Measurements from ENCODE around the gene PCDHA12.
"Not testable (repeated sequence)": the region's sequence is repeated elsewhere in the genome, so short reads cannot be mapped to it uniquely, and the experiment has no call there.

PCDHA12 gene

DNA sequence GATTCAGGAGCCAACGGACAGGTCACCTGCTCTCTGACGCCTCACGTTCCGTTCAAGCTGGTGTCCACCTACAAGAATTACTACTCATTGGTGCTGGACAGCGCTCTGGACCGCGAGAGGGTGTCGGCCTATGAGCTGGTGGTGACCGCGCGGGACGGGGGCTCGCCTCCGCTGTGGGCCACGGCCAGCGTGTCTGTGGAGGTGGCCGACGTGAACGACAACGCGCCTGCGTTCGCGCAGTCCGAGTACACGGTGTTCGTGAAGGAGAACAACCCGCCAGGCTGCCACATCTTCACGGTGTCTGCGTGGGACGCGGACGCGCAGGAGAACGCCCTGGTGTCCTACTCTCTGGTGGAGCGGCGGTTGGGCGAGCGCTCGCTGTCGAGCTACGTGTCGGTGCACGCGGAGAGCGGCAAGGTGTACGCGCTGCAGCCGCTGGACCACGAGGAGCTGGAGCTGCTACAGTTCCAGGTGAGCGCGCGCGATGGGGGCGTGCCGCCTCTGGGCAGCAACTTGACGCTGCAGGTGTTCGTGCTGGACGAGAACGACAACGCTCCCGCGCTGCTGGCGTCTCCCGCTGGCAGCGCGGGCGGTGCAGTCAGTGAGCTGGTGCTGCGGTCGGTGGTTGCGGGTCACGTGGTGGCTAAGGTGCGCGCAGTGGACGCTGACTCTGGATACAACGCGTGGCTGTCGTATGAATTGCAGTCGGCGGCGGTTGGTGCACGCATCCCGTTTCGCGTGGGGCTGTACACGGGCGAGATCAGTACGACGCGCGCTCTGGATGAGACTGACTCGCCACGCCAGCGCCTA lies 17.7 kb upstream of the PCDHA12 start:
- no peak for DNase-seq

DNA sequence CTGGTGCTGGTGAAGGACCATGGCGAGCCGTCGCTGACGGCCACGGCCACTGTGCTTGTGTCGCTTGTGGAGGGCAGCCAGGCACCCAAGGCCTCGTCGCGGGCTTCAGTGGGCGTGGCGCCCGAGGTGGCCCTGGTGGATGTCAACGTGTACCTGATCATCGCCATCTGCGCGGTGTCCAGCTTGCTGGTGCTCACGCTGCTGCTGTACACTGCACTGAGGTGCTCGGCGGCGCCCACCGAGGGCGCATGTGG lies 17.2 kb upstream of the PCDHA12 start:
- DNase-seq: no peak

DNA sequence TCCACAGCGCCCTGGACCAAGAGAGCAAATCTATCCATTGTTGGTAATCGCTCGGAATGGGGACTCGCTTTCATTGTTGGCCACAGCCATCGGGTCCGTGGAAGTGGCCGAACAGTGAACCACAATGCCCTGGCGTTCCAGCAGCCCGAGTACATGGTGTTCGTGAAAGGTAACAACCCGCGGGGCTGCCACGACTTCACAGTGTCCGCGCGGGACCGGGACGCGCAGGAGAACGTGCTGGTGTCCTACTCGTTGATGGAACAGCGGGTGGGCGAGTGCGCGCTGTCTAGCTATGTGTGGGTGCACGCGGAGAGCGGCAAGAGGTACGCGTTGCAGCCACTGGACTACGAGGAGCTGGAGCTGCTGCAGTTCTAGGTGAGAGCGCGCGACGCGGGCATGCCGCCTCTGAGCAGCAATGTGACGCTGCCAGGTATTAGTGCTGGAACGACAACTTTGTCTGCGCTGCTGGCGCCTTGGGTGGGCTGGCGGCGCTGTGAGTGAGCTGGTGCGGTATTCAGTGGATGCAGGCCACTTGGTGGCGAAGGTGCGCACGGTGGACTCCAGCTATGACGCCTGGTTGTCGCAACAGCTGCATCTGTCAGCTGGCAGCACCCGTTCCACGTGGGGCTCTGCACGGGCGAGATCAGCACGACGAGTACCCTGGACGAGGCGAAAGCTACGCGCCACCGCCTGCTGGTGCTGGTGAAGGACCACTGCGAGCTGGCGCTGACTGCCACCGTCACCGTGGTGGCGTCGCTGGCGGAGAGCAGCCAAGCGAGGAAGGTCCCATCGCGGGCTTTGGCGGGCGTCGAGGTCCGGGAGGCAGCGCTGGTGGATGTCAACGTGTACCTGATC lies 12.4 kb upstream of the PCDHA12 start:
- DNase-seq: no peak

DNA sequence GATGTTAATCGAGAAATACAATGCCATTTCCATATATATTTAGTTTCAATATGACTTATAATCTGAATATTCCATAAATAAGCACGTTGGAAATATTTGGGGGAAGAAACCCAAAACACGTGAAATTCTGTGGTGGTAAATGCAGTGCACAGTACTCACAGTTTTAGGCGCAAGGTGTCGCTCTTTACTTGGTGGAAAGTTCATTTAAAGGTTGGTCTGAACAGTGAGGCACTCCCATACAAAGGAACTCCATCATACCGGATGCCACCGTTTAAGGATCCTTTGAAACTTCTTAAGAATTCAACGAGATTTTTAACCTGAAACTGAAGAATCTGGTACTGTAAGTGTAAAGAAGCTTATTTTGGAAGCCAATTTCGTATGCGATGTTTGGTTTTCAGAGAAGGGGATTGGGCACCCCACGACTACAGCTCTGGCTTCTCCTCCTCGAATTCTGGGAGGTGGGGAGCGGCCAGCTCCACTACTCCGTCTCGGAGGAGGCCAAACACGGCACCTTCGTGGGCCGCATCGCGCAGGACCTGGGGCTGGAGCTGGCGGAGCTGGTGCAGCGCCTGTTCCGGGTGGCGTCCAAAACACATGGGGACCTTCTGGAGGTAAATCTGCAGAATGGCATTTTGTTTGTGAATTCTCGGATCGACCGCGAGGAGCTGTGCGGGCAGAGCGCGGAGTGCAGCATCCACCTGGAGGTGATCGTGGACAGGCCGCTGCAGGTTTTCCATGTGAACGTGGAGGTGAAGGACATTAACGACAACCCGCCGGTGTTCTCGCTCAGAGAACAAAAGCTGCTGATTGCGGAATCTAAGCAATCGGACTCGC lies 6.2 kb upstream of the PCDHA12 start, which contains the start of gene PCDHA11:
Gene PCDHA11 (plus strand): TSS at position 237 of the 834 bp plus-strand sequence. CDS start 147 bp downstream, at position 384.
- peak; percentile 78 for DNase-seq

DNA sequence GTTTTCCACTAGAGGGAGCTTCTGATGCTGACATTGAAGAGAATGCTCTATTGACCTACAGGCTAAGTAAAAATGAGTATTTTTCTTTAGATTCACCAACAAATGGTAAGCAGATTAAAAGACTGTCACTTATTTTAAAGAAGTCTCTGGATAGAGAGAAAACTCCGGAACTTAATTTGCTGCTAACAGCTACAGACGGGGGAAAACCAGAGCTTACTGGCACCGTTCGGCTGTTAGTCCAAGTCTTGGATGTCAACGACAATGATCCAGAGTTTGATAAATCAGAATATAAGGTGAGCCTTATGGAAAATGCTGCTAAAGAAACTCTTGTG lies 5.6 kb upstream of the PCDHA12 start:
- DNase-seq: no peak

DNA sequence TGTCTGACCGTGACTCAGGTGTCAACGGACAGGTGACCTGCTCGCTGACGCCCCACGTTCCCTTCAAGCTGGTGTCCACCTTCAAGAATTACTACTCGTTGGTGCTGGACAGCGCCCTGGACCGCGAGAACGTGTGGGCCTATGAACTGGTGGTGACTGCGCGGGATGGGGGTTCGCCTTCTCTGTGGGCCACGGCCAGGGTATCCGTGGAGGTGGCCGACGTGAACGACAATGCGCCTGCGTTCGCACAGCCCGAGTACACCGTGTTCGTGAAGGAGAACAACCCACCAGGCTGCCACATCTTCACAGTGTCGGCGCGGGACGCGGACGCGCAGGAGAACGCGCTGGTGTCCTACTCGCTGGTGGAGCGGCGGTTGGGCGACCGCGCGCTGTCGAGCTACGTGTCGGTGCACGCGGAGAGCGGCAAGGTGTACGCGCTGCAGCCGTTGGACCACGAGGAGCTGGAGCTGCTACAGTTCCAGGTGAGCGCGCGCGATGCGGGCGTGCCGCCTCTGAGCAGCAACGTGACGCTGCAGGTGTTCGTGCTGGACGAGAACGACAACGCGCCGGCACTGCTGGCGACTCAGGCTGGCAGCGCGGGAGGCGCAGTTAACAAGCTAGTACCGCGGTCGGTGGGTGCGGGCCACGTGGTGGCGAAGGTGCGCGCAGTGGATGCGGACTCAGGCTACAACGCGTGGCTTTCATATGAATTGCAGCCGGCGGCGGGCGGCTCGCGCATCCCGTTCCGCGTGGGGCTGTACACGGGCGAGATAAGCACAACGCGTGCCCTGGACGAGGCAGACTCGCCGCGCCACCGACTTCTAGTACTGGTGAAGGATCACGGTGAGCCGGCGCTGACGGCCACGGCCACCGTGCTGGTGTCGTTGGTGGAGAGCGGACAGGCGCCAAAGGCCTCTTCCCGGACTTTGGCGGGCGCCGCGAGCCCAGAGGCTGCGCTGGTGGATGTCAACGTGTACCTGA lies 4.6 kb upstream of the PCDHA12 start:
- DNase-seq: no peak

DNA sequence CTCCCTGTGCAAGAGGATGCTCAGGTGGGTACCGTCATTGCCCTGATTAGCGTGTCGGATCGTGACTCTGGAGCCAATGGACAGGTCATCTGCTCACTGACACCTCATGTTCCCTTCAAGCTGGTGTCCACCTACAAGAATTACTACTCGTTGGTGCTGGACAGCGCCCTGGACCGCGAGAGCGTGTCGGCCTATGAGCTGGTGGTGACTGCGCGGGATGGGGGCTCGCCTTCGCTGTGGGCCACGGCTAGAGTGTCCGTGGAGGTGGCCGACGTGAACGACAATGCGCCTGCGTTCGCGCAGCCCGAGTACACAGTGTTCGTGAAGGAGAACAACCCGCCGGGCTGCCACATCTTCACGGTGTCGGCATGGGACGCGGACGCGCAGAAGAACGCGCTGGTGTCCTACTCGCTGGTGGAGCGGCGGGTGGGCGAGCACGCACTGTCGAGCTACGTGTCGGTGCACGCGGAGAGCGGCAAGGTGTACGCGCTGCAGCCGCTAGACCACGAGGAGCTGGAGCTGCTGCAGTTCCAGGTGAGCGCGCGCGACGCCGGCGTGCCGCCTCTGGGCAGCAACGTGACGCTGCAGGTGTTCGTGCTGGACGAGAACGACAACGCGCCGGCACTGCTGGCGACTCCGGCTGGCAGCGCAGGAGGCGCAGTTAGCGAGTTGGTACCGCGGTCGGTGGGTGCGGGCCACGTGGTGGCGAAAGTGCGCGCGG lies 1.6 kb downstream of the PCDHA12 start:
- not testable (repeated sequence) for DNase-seq

DNA sequence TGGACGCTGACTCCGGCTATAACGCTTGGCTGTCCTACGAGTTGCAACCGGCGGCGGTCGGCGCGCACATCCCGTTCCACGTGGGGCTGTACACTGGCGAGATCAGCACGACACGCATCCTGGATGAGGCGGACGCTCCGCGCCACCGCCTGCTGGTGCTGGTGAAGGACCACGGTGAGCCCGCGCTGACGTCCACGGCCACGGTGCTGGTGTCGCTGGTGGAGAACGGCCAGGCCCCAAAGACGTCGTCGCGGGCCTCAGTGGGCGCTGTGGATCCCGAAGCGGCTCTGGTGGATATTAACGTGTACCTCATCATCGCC lies 2.1 kb downstream of the PCDHA12 start:
- no peak for DNase-seq

DNA sequence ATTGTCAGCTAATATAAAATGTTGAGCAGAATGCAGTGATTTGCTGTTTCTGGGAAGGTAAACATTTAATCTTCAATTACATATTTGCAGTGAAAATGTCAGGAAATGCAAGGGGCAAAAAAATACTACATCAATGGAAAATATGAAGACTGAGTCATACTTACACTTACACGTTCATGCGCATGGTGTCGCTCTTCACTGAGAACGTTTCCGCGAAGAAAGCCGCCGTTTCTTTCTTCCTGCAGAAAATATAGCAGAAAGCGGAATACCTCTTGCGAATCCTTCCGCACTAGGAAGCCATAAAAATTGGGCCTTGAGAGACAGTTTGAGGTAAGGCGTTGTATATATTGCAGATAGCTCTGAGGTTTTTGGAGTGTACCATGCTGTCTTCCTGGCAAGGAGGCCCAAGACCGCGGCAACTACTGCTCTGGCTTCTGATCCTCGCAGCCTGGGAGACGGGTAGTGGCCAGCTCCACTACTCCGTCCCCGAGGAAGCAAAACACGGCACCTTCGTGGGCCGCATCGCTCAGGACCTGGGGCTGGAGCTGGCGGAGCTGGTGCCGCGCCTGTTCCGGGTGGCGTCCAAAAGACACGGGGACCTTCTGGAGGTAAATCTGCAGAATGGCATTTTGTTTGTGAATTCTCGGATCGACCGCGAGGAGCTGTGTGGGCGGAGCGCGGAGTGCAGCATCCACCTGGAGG lies 6.9 kb downstream of the PCDHA12 start, which contains the start of gene PCDHA13:
Gene PCDHA13 (plus strand): TSS at position 236 of the 702 bp plus-strand sequence. CDS start 145 bp downstream, at position 381.
- DNase-seq: no peak

DNA sequence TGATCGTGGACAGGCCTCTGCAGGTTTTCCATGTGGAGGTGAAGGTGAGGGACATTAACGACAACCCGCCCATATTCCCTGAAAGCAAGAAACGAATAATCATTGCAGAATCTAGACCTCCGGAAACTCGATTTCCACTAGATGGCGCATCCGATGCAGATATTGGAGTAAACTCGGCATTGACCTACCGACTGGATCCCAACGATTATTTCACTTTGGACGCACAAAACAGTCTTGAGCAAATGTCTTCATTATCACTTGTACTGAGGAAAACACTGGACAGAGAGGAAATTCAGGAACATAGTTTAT lies 7.4 kb downstream of the PCDHA12 start:
- DNase-seq: peak; percentile 3

DNA sequence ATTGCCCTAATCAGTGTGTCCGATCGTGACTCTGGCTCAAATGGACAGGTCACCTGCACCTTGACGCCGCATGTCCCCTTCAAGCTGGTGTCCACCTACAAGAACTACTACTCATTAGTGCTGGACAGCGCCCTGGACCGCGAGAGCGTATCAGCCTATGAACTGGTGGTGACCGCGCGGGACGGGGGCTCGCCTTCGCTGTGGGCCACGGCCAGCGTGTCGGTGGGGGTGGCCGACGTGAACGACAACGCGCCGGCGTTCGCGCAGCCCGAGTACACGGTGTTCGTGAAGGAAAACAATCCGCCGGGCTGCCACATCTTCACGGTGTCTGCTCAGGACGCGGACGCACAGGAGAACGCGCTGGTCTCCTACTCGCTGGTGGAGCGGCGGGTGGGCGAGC lies 8.3 kb downstream of the PCDHA12 start:
- DNase-seq: no peak

DNA sequence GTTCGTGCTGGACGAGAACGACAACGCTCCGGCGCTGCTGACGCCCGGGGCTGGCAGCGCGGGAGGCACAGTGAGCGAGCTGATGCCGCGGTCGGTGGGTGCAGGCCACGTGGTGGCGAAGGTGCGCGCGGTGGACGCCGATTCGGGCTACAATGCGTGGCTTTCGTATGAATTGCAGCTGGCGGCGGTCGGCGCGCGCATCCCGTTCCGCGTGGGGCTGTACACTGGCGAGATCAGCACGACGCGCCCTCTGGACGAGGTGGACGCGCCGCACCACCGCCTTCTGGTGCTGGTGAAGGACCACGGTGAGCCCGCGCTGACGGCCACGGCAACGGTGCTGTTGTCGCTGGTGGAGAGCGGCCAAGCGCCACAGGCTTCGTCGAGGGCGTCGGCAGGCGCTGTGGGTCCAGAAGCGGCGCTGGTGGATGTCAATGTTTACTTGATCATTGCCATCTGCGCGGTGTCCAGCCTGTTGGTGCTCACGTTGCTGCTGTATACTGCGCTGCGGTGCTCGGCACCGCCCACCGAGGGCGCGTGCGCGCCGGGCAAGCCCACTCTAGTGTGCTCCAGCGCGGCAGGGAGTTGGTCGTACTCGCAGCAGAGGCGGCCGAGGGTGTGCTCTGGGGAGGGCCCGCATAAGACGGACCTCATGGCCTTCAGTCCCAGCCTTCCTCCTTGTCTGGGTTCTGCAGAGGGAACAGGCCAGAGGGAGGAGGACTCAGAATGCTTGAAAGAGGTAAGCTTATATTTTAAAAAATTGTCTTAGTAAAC lies 9.0 kb downstream of the PCDHA12 start:
- DNase-seq: no peak

DNA sequence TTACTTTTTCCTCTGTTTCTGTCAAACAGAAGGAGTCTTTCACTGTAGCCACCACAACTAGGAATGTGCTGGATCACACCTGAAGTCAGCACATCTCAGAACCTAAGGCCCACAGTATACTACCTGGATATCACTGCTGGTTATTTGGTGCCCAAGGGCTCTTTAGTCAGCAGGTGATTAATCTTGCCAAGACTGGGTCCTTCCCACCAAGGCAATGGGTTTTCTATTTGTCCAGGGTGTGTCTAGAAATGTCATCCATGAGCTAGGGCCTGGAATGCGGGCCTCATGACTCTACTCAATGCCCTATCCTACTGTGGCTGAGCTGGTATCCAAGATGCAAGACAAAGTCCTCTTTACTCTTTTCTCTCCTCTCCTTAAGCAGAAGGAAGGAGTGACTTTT lies 41.2 kb downstream of the PCDHA12 start:
- no peak for DNase-seq

DNA sequence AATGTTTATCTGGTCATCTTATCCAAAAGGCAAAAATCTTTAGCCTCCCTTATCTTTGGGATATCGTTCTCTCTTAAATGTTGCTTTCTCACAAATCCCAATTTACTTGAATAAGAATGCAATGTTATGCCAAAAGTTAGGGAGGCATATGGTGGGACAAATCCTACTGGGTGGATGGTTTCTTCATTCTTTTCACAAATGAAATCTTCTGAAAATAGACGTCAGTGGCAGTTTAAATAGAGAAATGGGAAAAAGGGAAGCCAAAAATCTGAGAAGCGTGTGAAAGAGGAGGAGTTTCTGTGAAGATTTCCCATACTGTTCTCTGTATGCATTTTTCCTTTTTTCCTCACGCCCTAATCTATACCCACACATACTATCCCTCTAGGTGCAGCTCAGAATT lies 48.5 kb downstream of the PCDHA12 start:
- no peak for DNase-seq

DNA sequence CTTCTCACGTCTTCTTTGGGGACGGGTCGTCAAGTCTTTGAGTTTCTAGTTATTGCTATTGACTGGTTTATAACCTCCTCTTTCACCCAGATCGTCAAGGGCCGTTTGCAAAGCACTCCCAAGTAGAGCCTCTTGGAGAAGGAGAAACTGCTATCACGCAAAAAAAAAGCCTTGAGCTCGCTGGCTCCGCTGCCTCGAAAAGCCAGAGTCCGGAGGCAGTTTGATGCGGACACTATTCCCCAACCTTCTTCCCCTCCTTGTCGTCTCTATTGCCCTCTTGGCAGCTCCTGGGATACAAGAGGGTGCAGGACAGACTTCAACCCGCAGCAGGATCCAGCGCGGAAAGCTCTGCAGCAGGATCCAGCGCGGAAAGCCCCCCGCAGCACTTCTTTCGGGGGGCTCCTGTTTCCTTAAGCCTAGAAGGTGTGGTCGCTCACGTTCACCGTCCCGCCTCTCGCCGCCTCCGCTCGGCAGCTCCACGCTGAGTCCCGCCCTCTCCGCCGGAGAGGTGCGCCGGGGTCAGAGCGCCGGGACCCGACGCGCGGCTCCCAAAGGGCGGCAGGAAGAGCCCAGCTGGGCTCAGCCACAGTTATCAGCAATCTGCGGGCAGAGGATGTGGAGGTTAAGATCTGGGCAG lies 50.8 kb downstream of the PCDHA12 start, which contains the start of gene PCDHAC1:
Gene PCDHAC1 (plus strand): TSS at position 494 of the 637 bp plus-strand sequence. CDS start 594 bp downstream, outside the sequence.
- DNase-seq: peak; percentile 75

DNA sequence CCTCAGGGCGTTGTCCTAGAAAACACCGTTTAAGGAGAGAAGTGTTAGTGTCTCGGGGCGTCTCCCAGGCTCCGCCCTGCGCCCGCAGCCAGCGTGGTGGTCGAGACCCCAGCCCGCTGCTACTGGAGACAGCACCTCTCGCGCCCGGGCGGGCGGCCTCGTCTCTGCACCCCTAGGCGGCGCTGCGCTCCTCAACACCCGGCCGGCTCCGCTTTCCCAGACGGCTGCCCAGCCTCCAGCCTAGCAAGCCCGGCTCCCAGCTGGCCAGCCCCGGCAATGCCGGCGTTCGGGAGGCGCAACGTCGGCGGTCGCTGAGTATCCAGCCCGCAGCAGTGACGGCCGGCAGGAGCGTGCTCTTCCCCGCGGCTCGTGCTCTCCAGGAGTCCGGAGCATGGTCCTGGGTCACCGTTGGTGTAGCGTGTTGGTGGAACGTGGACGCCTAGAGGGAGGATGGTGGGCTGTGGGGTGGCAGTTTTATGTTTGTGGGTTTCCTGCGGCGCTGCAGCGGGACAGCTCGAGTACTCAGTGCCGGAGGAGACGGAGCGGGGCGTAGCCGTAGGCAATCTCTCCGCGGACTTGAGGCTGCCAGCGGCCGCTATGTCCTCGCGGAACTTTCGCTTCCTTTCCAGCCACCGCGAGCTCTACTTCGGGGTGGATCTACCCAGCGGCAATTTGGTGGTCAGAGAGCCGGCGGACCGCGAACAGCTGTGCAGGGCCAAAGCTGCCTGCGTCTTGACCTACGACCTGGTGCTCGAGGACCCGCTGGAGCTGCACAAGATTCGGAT lies 51.5 kb downstream of the PCDHA12 start:
- DNase-seq: peak; percentile 92

DNA sequence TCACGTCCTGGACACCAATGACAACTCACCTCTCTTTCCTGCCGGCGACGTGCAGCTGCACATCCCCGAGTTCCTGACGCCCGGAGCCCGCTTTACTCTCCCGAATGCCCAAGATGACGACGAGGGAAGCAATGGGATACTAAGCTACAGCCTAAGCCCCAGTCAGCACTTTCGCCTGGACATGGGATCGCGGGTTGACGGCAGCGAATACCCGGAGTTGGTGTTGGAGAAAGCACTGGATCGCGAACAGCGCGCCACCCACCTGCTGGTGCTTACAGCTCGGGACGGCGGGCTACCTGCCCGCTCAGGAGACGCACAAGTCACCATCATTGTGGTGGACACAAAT lies 52.1 kb downstream of the PCDHA12 start:
- peak; percentile 11 for DNase-seq
